Coronary artery (tissue), 2 donors: ENCODE results near the gene KIF23.

Experiments
- DNase-seq: peaks from one replicate; pipeline ENCODE4 v3.0.0-alpha.2; 2017; ENCODE audit warnings: low spot score
- H3K27ac ChIP-seq, 2 donors: fragments of 200-600 bp; sonication (generic); one replicate each; pipeline ENCODE4 v1.5.1; 2016 to 2019
- H3K4me3 ChIP-seq: fragments of 200-600 bp; sonication (generic); 2 replicates; pipeline ENCODE4 v1.5.1; 2016; ENCODE audit warnings: mild to moderate bottlenecking, moderate library complexity
- TF ChIP-seq, protein P1 (sequence below): fragments of 200-600 bp; sonication (generic); IDR thresholded peaks from one replicate; pipeline ENCODE4 v1.5.1; 2019; ENCODE audit warnings: antibody characterized with exemption

KIF23 gene

DNA sequence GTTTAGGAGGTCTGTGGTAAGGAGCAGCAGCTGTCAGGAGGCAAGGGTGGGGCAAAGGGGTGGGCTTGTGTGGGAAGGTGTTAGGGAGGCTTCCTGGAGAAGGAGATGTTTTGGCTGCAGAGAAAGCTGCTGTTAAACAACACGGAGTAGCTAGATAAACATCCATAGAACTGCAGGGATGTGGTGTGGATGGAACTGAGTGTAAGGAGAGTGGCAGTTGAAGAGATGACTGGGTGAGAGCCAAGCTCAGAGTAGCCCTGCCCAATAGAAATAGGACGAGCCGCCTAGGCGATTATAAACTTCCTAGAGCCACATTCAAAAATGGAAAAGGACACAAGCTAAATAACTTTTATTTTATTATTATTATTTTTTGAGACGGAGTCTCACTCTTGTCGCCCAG lies 58.4 kb downstream of the KIF23 start:
- DNase-seq: no peak
- TF ChIP-seq, protein P1, sequence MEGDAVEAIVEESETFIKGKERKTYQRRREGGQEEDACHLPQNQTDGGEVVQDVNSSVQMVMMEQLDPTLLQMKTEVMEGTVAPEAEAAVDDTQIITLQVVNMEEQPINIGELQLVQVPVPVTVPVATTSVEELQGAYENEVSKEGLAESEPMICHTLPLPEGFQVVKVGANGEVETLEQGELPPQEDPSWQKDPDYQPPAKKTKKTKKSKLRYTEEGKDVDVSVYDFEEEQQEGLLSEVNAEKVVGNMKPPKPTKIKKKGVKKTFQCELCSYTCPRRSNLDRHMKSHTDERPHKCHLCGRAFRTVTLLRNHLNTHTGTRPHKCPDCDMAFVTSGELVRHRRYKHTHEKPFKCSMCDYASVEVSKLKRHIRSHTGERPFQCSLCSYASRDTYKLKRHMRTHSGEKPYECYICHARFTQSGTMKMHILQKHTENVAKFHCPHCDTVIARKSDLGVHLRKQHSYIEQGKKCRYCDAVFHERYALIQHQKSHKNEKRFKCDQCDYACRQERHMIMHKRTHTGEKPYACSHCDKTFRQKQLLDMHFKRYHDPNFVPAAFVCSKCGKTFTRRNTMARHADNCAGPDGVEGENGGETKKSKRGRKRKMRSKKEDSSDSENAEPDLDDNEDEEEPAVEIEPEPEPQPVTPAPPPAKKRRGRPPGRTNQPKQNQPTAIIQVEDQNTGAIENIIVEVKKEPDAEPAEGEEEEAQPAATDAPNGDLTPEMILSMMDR: no peak
- no peak overlapping the region for H3K4me3 ChIP-seq
- no peak overlapping the region for H3K27ac ChIP-seq

DNA sequence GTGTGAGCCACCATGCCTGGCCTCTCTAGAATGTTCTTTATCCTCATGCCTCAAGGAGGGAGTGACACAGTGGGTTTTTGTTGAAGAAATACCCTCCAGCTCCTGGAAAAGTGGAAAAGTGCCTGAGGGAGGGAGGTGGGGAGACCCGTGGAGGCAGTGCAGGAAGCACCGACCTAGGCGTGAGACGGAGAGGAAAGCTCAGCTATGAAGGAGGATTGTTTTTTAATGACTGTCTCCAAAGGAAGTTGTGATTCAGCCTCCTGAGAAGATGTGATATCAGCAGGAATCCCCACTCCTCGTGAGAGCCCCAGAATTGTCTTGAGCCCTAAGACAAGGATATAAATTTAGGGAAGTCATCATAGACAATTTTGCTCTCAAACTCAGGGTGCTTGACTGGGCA lies 60.1 kb downstream of the KIF23 start:
- no peak overlapping the region for H3K27ac ChIP-seq
- no peak overlapping the region for H3K4me3 ChIP-seq
- peak; percentile 31 for DNase-seq
- TF ChIP-seq, protein P1: no peak

DNA sequence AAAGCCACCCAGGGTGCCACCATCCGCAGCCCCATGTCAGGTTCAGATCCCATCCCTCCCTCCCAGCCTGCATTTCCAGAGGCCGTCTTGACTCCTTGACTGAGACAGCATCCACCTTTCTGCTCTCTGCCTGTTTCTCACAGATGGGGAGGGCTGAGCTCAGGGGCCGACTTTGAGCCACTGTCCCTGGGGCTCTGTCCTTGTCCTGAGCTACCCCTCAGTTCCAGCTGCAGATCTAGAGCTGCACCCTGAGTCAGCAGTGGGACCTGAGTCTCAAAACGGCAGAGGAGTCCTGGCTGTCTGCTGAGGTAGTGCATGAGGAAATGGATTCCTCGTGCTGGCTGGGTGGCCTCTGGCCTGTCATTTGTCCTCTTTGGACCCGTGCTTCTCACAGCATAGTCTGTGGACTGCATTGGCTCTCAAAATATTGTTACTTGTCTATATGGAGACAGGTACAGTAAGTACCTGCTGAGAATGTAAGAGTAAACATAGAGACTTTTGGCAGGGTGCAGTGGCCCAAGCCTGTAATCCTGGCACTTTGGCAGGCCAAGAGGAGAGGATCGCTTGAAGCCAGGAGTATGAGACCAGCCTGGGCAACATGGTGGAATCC lies 60.8 kb downstream of the KIF23 start:
- DNase-seq: peak; percentile 46
- TF ChIP-seq, protein P1: no peak
- Histone ChIP-seq H3K4me3 (no peak overlapping the region), H3K27ac (no peak overlapping the region)

DNA sequence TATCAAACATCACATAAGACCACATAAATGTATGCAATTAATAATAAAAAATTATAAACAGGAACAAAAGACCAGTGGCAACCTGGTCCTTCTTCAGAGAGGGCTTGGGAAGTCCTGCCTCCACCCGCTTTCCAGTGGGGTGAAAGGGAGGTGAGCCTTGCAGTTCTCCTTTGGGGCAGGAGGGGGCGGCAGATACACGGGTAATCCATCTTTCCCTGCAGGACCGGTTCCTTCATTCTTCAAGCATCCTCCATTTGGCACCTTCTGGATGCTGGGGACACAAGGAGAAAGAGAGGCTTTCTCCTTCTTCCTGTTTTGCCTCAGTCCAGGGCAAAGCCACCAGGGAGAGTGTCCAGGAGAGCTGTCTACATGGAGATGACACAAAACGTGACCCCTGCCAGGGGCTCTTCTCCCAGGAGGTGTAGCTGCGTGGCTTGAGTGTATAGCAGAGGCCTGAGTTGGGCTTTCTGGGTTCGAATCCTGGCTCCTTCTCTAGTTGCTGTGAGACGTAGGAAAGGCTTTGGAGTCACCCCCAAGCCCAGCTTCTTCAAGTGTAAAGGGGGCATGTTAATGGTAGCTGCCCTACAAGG lies 61.7 kb downstream of the KIF23 start:
- Histone ChIP-seq H3K4me3 (no peak overlapping the region), H3K27ac (no peak overlapping the region)
- TF ChIP-seq, protein P1: peak; percentile 91
- DNase-seq: peak; percentile 75

DNA sequence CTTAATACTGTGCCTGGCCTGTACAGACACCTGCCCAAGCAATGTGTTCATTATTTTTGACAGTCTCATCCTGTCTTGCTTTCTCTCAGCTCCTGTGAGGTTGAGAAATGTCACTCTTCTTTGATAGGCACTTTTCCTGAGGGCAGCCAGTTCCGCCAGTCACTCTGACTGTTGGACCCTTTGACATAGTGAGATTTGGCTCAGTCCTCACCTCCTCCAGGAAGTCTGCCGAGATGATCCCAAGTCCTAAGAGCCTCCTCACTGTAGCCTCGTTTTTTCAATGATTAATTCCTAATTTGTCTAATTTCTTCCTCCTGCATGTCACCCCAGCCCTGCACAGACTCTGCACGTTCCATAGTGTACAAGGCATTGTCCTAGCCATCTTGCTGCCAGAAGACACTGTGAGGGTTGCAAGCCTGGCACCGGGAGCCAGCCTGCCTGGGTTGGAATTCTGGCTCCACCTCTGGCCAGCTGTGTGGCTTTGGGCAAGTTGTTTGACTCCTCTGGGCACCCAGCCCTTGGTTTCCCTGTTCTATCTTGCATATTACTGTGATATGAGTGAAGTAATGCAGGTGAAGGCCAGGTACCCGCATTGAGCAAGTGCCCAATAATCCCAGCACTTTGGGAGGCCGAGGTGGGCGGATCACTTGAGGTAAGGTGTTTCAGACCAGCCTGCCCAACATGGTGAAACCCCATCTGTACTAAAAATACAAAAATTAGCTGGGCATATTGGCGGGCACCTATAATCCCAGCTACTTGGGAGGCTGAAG lies 62.7 kb downstream of the KIF23 start:
- Histone ChIP-seq H3K27ac (no peak overlapping the region), H3K4me3 (no peak overlapping the region)
- TF ChIP-seq, protein P1: no peak
- peak; percentile 56 for DNase-seq

DNA sequence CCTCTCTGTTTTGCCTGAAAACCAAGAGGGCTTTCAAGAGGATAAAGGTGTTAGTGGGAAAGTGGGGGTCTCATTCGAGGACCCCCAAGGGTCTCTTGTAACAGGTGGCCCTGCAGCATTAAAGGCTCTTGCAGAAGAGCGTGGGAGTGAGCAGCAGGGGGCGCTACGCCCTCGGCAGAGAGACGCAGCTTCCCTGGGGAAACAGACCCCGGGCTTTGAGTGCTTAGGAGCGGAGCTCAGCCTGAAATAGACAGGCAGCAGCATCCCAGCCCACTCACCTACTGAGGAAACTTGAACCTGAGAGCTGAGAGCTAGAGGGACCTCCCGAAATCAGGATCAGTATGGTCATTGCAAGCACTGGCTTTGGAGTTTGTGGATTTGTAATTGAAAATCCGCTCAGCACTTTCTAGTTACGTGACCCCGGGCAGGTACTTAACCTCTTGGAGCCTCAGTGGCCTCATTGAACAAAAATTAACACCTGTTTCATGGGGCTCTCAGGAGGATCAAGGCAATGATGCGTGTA lies 64.2 kb downstream of the KIF23 start:
- TF ChIP-seq, protein P1: peak; percentile 61
- no peak overlapping the region for H3K4me3 ChIP-seq
- H3K27ac ChIP-seq: no peak overlapping the region
- DNase-seq: peak; percentile 68
